Measurements from ENCODE around the gene CDC6.
"Not testable (repeated sequence)": the region's sequence is repeated elsewhere in the genome, so short reads cannot be mapped to it uniquely, and the experiment has no call there.

Gene CDC6

GRCh38 chr17:40291281-40291664 is 3.6 kb downstream of the CDC6 start:
- Mint-ChIP-seq H3K27ac (no peak overlapping the region), H3K27me3 (ENCODE audit: low read depth, poor library complexity) (no peaks in the 10 kb centered on the region), H3K4me1 (peaks cover 22% of the 10 kb centered on the region), H3K4me3 (no peak overlapping the region), H3K36me3 (ENCODE audit: low read depth) (peaks cover 50% of the 10 kb centered on the region), H3K9me3 (peaks cover 3% of the 10 kb centered on the region)
- no peak for TF ChIP-seq CTCF (IDR thresholded peaks at IDR 0.05)
- DNase-seq = no peak

- no peaks in the 10 kb centered on the region for H3K9me3 Mint-ChIP-seq
- H3K27ac Mint-ChIP-seq = no peak overlapping the region
- peaks cover 54% of the 10 kb centered on the region for H3K36me3 Mint-ChIP-seq (ENCODE audit: low read depth)
- H3K4me1 Mint-ChIP-seq = peaks cover 14% of the 10 kb centered on the region
- DNase-seq = no peak
- no peak for TF ChIP-seq CTCF (IDR thresholded peaks at IDR 0.05)
- no peaks in the 10 kb centered on the region for H3K27me3 Mint-ChIP-seq (ENCODE audit: low read depth, poor library complexity)
- H3K4me3 Mint-ChIP-seq = no peak overlapping the region
These were observed 5.7 kb downstream of the CDC6 start for GRCh38 chr17:40293363-40293762.

- Mint-ChIP-seq H3K27me3 (ENCODE audit: low read depth, poor library complexity) (no peaks in the 10 kb centered on the region), H3K36me3 (ENCODE audit: low read depth) (peaks cover 40% of the 10 kb centered on the region), H3K4me3 (no peak overlapping the region), H3K4me1 (peaks cover 4% of the 10 kb centered on the region), H3K27ac (peak overlapping the region; percentile 85), H3K9me3 (no peaks in the 10 kb centered on the region)
- no peak for DNase-seq
- TF ChIP-seq CTCF (IDR thresholded peaks at IDR 0.05) = no peak
These were observed 8.1 kb downstream of the CDC6 start for GRCh38 chr17:40295488-40296436.

- no peak for TF ChIP-seq CTCF (IDR thresholded peaks at IDR 0.05)
- Mint-ChIP-seq H3K27ac (no peak overlapping the region), H3K4me1 (no peaks in the 10 kb centered on the region), H3K9me3 (no peaks in the 10 kb centered on the region), H3K27me3 (ENCODE audit: low read depth, poor library complexity) (no peaks in the 10 kb centered on the region), H3K4me3 (no peak overlapping the region), H3K36me3 (ENCODE audit: low read depth) (peaks cover 43% of the 10 kb centered on the region)
- DNase-seq = no peak
These were observed 9.8 kb downstream of the CDC6 start for GRCh38 chr17:40297511-40297910.

GRCh38 chr17:40298726-40299125 is 11.0 kb downstream of the CDC6 start:
- Mint-ChIP-seq H3K27ac (no peak overlapping the region), H3K27me3 (ENCODE audit: low read depth, poor library complexity) (no peaks in the 10 kb centered on the region), H3K4me3 (no peak overlapping the region), H3K4me1 (peaks cover 10% of the 10 kb centered on the region), H3K9me3 (no peaks in the 10 kb centered on the region), H3K36me3 (ENCODE audit: low read depth) (peaks cover 39% of the 10 kb centered on the region)
- DNase-seq = no peak
- no peak for TF ChIP-seq CTCF (IDR thresholded peaks at IDR 0.05)

GRCh38 chr17:40299159-40299757 is 11.6 kb downstream of the CDC6 start:
- not testable (repeated sequence) for H3K4me3 Mint-ChIP-seq; DNase-seq; H3K27ac Mint-ChIP-seq; H3K27me3 Mint-ChIP-seq (ENCODE audit: low read depth, poor library complexity); H3K9me3 Mint-ChIP-seq
- peaks cover 15% of the 10 kb centered on the region for H3K4me1 Mint-ChIP-seq
- H3K36me3 Mint-ChIP-seq (ENCODE audit: low read depth) = peaks cover 34% of the 10 kb centered on the region
